K562 treated with DMSO at 1 percent for 48 hours (cell line): ENCODE data around the gene CWC25. TPM values are rescaled to one million over a fixed set of nuclear protein-coding genes. Genes with fewer than 3 reads are reported as not detected.

Experiments used
- total RNA-seq: library from RNA; unstranded; fragments of 300-600 nt; gene quantifications from 2 replicates; pipeline ENCODE4 v1.2.3, GENCODE V29; 2022; ENCODE audit warnings: low replicate concordance; ENCODE audit errors: extremely low read depth

Gene CWC25
- total RNA-seq = not detected in 2 replicates

GRCh38 chr17:38824899-38825761 lies at the start of gene CWC25:
CWC25 (minus strand) TSS chr17:38825321; CDS start chr17:38825183, 138 bp downstream.

GRCh38 chr17:38869526-38870258 lies 44.6 kb upstream of the CWC25 start, which contains the start of gene LASP1:
LASP1 (plus strand) TSS chr17:38870058; CDS start chr17:38870190, 132 bp downstream.

GRCh38 chr17:38853292-38854219 lies 28.4 kb upstream of the CWC25 start, which contains the start of gene RPL23:
RPL23 (minus strand) TSS chr17:38853721; CDS start chr17:38853710, 11 bp downstream.

GRCh38 chr17:38799501-38800236 lies 25.5 kb downstream of the CWC25 start, which contains the start of gene PIP4K2B:
PIP4K2B (minus strand) TSS chr17:38799556; CDS start chr17:38799424, 132 bp downstream.

GRCh38 chr17:38752308-38753070 lies 72.6 kb downstream of the CWC25 start, which contains the start of gene PSMB3:
PSMB3 (plus strand) TSS chr17:38752741; CDS start chr17:38752827, 86 bp downstream.

Other genes with a start within 250 kb of the CWC25 start
- gene SRCIN1, start 219.4 kb downstream of the CWC25 start, total RNA-seq = not detected in 2 replicates
- gene EPOP, start 150.4 kb downstream of the CWC25 start, total RNA-seq = not detected in 2 replicates
- 113 TPM in 1 of 2 replicates, not detected in the other for gene MLLT6, start 120.0 kb downstream of the CWC25 start, total RNA-seq
- gene CISD3, start 95.0 kb downstream of the CWC25 start, total RNA-seq = not detected in 2 replicates
- gene PCGF2, start 77.0 kb downstream of the CWC25 start, total RNA-seq = not detected in 2 replicates
- 1,392 TPM in 1 of 2 replicates, not detected in the other for gene PSMB3, start 72.6 kb downstream of the CWC25 start, total RNA-seq
- not detected in 2 replicates for gene PIP4K2B, start 25.8 kb downstream of the CWC25 start, total RNA-seq
- 2,930 TPM in 1 of 2 replicates, not detected in the other for gene RPL23, start 28.4 kb upstream of the CWC25 start, total RNA-seq
- gene LASP1, start 44.7 kb upstream of the CWC25 start, total RNA-seq = not detected in 2 replicates
- gene FBXO47, start 142.1 kb upstream of the CWC25 start, total RNA-seq = not detected in 2 replicates